ENCODE results near the gene ARPC4. TPM values are rescaled to one million over a fixed set of nuclear protein-coding genes. Genes with fewer than 3 reads are reported as not detected.

ARPC4 gene
- total RNA-seq, 4 donors from 2014 or later: 111 to 165 (median 135) TPM

DNA sequence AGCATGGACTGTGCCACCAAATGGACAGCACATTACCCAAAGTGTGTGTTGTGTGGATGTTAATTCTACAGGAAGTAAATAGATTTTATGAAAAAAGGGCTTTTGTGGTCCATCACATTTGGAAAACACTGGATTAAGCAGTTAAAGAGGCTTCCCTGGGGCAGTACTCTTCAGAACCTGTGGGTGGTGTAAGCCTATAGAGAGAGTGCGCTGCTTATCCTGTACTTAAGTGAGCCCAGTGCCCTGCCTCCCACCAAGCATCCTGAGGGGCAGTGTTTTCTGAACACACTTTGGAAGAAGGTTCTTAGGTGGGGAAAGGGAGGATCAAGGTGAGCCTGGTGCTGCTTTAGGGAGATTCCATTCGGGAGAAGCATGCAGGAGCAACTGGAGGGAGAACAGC is 28.1 kb downstream of the ARPC4 start:
- Histone ChIP-seq H3K9me3 (no peaks in the 10 kb centered on the region), H3K27ac (no peak overlapping the region), H3K36me3 (no peaks in the 10 kb centered on the region), H3K4me1 (no peaks in the 10 kb centered on the region), H3K27me3 (no peaks in the 10 kb centered on the region), H3K4me3 (no peak overlapping the region)
- no peak for TF ChIP-seq POLR2A (IDR thresholded peaks at IDR 0.05)
- TF ChIP-seq, protein P1, sequence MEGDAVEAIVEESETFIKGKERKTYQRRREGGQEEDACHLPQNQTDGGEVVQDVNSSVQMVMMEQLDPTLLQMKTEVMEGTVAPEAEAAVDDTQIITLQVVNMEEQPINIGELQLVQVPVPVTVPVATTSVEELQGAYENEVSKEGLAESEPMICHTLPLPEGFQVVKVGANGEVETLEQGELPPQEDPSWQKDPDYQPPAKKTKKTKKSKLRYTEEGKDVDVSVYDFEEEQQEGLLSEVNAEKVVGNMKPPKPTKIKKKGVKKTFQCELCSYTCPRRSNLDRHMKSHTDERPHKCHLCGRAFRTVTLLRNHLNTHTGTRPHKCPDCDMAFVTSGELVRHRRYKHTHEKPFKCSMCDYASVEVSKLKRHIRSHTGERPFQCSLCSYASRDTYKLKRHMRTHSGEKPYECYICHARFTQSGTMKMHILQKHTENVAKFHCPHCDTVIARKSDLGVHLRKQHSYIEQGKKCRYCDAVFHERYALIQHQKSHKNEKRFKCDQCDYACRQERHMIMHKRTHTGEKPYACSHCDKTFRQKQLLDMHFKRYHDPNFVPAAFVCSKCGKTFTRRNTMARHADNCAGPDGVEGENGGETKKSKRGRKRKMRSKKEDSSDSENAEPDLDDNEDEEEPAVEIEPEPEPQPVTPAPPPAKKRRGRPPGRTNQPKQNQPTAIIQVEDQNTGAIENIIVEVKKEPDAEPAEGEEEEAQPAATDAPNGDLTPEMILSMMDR (IDR thresholded peaks at IDR 0.05): peak in 3 of 6 experiments; percentile 9 to 32 (median 28)
- no peak for DNase-seq

DNA sequence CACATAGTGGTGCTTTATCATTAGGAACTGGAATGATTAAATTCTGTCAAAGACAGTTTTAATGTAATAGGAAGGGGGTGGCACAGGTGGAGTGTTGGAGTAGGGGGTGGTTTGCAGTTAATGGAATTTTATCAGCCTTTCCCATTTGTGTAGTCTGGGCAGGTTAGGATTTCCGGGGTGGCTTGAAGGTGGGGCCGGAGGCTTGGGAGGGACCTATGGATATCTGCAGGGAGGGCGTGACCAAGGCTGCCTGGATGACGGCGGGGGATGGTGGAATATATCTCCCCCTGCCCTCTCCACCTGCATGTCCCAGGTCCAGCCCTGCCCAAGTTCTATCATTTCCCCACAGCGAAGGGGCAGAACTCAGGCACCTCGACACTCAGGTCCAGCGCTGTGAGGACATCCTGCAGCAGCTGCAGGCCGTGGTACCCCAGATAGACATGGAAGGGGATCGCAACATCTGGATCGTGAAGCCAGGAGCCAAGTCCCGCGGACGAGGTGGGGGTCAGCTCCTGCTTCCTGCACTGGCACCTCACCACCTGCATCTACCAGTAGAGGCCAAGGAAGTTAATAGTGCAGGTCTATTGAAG is 32.7 kb downstream of the ARPC4 start:
- H3K9me3 ChIP-seq: no peaks in the 10 kb centered on the region
- peak in 1 of 3 donors; percentile 44 for DNase-seq
- no peak overlapping the region for H3K4me3 ChIP-seq
- no peak overlapping the region for H3K27ac ChIP-seq
- no peaks in the 10 kb centered on the region for H3K4me1 ChIP-seq
- no peak for TF ChIP-seq POLR2A (IDR thresholded peaks at IDR 0.05)
- TF ChIP-seq, protein P1 (IDR thresholded peaks at IDR 0.05): no peak
- no peaks in the 10 kb centered on the region for H3K27me3 ChIP-seq
- no peaks in the 10 kb centered on the region for H3K36me3 ChIP-seq

DNA sequence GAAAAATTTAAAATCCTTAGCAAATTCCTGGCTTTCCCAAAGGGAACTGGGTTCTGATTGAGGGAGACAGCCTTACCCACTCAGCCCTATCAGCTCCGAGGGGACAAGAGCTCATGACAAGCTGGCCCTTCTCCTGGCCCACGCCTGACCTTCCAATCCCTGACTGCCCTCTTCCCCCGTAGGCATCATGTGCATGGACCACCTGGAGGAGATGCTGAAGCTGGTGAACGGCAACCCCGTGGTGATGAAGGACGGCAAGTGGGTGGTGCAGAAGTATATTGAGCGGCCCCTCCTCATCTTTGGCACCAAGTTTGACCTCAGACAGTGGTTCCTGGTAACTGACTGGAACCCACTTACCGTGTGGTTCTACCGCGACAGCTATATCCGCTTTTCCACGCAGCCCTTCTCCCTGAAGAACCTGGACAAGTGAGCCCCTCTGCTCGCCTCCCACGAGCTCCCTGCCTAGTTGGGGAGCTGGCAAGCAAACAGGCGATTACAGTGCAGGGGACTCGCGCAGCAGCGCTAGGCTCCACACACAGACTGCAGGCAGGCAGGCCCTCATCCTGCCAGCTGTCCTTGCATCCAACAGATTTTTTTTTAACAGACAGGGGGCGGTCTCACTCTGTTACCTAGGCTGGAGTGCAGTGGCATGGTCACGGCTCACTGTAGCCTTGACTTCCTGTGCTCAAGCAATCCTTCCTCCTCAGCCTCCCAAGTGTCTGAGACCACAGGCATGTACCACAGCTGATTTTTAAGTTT is 34.1 kb downstream of the ARPC4 start:
- Histone ChIP-seq H3K4me3 (no peak overlapping the region), H3K27ac (no peak overlapping the region), H3K36me3 (no peaks in the 10 kb centered on the region), H3K4me1 (no peaks in the 10 kb centered on the region), H3K27me3 (no peaks in the 10 kb centered on the region), H3K9me3 (no peaks in the 10 kb centered on the region)
- peak in 1 of 3 donors; percentile 43 for DNase-seq
- TF ChIP-seq, protein P1 (IDR thresholded peaks at IDR 0.05): peak in 4 of 6 experiments; percentile 16 to 55 (median 48)
- TF ChIP-seq POLR2A (IDR thresholded peaks at IDR 0.05): no peak

DNA sequence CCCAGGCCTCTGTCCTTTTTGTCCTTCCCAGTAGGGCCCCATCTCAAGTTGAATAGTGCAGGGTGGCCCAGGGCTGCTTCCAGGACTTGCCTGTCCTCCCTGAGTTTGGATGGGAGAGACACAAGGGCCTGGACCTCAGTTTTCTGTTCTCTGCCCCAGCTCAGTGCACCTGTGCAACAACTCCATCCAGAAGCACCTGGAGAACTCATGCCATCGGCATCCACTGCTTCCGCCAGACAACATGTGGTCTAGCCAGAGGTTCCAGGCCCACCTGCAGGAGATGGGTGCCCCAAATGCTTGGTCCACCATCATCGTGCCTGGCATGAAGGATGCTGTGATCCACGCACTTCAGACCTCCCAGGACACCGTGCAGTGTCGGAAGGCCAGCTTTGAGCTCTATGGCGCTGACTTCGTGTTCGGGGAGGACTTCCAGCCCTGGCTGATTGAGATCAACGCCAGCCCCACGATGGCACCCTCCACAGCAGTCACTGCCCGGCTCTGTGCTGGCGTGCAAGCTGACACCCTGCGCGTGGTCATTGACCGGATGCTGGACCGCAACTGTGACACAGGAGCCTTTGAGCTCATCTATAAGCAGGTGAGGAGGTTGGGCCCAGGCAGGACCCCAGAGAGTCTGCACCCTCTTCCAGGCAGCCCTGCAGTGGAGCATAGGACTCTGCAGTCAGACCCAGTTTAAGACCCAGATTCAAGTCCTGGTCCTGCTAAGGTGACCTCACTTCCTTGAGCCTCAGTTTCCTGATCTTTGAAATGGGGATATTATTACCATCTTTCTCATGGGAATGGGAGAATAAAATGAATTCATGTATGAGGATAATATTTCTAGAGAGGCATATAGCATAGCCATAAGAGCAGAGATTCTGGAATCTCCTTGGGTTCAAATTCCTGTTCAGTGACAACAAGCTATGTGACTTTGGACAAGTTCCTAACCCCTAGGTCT is 36.2 kb downstream of the ARPC4 start:
- Histone ChIP-seq H3K4me1 (no peaks in the 10 kb centered on the region), H3K27me3 (no peaks in the 10 kb centered on the region), H3K36me3 (peaks cover 0 to 14% (median 0%) of the 10 kb centered on the region in 3 donors), H3K4me3 (no peak overlapping the region), H3K27ac (no peak overlapping the region), H3K9me3 (no peaks in the 10 kb centered on the region)
- DNase-seq: peak in 1 of 3 donors; percentile 32
- TF ChIP-seq POLR2A (IDR thresholded peaks at IDR 0.05): no peak
- TF ChIP-seq, protein P1 (IDR thresholded peaks at IDR 0.05): no peak

DNA sequence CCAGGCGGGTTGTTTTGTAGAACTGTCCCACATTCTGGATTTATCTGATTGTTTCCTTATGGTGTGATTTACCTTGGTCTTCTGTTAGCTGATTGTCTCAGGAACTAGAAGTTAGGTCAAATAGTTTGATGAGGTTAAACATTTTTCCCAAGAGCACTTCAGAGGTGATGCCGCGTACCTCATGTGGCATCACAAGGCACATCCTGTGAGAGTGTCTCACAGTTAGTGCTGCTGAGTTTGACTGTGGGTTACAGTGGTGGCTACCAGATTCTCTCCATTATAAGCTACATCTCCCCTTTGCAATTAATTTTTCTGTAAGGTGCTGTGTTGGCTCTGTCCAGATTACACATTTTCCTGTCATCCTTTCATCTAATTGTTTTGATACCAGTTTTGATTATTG is 38.4 kb downstream of the ARPC4 start:
- Histone ChIP-seq H3K9me3 (no peaks in the 10 kb centered on the region), H3K4me1 (no peaks in the 10 kb centered on the region), H3K27me3 (no peaks in the 10 kb centered on the region), H3K27ac (no peak overlapping the region), H3K36me3 (peaks cover 0 to 36% (median 0%) of the 10 kb centered on the region in 3 donors), H3K4me3 (no peak overlapping the region)
- no peak for DNase-seq
- TF ChIP-seq, protein P1 (IDR thresholded peaks at IDR 0.05): no peak
- TF ChIP-seq POLR2A (IDR thresholded peaks at IDR 0.05): no peak

Data from Peyer's patch (tissue), 4 donors.